Activated CD8-positive, alpha-beta memory T cell treated with anti-CD3 and anti-CD28 coated beads, Interleukin-2, amount 50 U/mL, for 1 hour (primary cell): Measurements from ENCODE around the gene DEK.

Experiments
- DNase-seq: peaks from one replicate; pipeline ENCODE4 v3.0.0-alpha.2; 2020; ENCODE audit errors: extremely low read depth

The DEK gene

DNA sequence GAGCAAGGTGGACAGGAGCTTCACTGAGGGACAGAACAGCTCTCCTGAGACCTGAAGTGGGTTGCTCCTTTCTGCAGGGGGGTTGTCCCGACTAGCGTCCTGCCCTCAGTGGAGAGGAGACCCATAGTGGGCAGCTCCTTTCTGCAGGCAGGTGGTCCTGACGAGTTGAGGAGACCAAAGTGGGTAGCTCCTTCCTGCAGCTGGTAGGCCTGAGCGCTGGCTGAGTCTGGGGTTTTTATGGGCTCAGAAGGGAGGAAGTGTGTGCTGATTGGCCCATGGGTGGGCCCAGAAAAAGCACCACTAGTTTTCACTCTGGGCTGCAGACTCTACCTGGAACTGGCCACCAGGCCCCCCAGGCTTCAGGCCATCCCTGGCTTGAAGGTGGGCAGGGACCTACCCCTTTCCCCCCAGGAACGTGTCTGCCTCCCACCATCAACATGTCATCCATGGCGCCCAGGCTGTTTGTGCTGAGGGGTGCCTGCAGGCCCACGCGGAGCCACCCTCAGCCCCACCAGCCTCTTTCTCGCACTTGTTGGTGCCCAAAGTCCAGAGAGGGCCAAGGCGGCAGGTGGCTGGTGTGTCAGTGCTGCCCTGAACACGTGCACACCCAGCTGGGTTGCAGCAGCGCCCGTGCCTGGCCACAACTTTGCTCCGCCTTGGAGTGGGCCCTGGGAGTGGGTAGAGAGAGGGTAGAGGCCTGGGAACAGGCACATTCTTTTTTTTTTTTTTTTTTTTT, 1.6 kb upstream of the DEK start:
- no peak for DNase-seq

DNA sequence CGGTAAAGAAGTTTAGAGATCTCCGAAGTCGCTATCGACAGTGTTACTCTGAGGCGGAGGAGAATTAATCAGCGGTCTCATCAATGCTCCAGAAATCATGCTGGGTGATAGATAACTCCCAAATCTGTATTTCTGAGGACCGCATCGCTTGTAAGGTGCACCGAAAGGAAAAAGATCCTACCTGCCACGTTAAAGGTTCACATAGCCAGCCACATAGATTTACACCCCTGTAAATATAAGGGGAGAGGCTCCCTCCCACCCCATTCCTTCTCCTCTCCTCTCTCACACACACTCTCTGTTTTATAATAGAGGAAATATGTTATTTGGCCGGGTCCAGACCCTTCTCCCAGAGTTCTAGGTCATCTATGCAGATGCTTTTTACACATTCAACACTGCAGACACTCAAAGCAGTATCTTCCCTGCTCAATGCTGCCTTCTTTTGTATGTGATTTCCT, 620 bp upstream of the DEK start:
- DNase-seq: no peak

DNA sequence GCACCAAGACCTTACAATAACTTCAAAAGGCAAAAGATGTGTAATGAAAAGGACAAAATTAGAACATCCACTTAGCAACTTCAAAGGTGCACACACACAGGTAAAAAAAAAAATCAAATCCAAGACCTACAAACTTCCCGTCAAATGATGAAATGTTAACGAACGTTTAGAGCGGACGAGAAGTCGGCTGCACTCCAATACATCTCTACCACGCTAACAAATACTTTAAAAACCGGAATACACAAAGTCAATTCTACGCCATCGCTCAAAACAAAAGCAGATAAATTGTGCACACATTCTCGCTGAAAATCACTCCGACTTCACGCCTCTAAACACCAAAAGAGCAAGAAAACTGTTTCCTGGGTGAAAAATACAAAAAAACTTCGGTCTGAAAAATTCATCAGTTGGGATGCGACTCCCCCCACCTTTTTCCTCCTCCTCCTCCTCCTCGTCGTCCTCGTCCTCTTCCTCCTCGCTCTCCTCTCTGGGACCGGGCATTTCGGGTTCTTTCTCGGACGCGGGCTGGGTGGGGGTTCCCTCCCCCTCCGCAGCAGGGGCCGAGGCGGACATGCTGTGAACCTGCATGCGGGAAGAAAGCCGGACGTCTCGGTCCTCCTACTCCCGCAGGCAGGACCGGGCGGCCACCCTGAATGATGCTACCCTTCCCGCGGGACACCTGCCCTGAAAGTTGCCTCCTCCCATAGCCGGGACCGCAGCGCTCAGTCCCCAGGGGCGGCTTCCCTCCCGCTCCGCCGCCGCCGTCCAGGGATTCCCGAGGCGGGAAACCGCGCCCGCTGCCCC, 712 bp downstream of the DEK start:
- no peak for DNase-seq

GRCh38 chr6:18262702-18263417, 1.5 kb downstream of the DEK start:
- no peak for DNase-seq

GRCh38 chr6:18261877-18262276, 2.5 kb downstream of the DEK start:
- no peak for DNase-seq

- no peak for DNase-seq
Measured at GRCh38 chr6:18260448-18261106, 3.8 kb downstream of the DEK start.

GRCh38 chr6:18259675-18260447, 4.5 kb downstream of the DEK start:
- DNase-seq: no peak

GRCh38 chr6:18254793-18255192, 9.5 kb downstream of the DEK start:
- no peak for DNase-seq

GRCh38 chr6:18253635-18254034, 10.7 kb downstream of the DEK start:
- DNase-seq: no peak

GRCh38 chr6:18249271-18249670, 15.1 kb downstream of the DEK start:
- no peak for DNase-seq

DNA sequence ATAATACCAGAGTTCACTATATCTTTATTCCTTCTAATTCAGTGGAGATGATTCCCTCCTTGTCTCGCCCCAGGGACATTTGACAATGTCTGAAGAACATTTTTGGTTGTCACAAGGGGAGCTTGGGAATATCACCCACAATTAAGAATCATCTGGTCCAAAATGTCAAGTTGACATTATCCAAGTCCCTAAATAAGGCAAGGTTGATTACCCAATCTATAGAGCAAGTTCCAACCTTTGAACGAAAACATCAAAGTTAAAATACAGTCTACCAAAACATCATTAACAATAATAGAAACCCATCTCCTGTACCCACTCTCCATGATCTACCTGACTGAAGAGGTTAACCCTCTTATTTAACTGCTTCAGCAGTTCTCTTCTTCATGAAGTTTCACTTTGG, 15.6 kb downstream of the DEK start:
- DNase-seq: no peak

- DNase-seq: no peak
Measured at GRCh38 chr6:18247002-18247401, 17.3 kb downstream of the DEK start.

- no peak for DNase-seq
Measured at GRCh38 chr6:18246205-18246604, 18.1 kb downstream of the DEK start.

GRCh38 chr6:18245642-18246041, 18.7 kb downstream of the DEK start:
- no peak for DNase-seq

DNA sequence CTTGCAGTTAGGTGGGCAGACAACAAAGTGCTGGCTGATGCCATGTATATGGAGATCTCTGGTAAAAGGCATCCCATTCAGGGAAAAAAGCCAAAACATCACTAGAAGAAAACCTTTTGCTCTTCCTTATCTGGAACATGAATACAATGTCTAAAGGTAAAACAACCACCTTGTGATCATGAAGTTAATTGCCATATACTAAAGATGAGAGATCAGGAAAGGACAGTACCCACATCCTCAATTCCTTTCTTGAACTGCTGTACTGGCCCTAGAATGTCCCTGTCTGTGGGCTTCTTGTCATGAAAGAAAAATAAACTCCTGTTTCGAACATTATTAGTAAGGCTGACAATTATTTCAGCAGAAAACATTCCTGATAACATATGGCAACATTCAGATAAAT, 19.3 kb downstream of the DEK start:
- DNase-seq: no peak

GRCh38 chr6:18244251-18244650, 20.1 kb downstream of the DEK start:
- DNase-seq: no peak

DNA sequence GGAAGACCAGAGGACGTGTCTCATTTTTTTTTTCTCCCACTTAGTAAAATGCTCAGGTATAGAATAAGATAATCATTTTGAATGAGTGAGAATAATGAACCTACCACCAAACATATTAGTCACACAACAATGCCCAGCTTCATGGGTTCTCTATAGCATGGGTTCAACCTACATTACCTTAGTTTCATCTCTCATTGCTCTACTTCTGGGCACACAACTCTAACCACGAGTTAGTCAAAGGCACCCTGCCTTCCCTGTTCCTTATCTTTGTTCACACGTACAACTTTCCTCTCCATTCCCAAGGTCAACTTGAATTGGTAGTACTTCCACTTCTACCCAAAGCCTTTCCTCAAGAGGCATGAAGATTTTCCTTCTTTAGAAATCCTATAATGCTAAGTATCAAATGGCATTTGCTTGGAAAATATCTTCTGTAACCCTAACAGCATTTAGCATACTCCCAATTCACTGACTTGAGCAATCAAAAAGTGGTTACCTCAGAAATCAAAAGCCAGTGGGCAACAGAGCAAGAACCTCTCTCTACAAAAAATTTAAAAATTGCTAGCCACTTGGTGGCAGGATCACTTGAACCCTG, 20.9 kb downstream of the DEK start:
- no peak for DNase-seq

- no peak for DNase-seq
Measured at GRCh38 chr6:18242062-18242851, 22.1 kb downstream of the DEK start.

DNA sequence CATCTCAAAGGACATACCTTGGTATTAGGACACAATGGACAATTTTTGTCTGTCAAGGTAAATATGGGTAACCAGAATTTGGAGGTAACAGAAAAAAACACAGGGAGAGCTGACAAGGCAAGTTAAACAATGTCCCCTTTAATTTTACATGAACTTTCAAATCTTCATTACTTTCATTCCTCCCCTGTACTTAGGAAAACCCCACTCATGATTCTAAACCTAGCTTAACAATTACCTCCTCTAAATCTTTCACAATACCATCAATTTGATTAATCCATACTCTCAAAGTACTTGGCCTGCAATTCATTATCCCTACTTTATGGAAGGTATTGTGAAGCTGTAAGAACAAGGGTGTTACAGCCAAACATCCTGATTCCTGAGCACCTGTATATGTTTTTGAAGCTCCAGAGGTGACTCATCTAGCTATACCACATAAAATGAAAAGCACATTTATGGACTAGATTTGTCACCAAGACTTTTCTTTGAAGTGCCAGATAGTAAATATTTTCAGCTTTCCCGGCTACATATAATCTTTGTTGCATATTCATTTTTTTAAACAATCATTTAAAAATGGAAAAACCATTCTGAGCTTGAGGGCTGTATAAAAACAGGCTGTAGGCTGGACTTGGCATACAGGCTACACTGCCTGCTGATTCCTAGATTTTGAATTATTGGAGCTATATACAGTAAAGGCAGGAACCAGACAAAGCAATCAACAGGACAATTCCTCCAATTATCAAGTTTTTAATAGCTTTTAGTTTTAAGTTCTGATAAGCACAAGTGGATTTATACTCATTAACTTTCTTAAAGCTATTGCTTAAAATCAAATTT, 22.9 kb downstream of the DEK start:
- DNase-seq: no peak
